ENCODE data around the gene STAB1. TPM values are rescaled to one million over a fixed set of nuclear protein-coding genes. Genes with fewer than 3 reads are reported as not detected.

The STAB1 gene
- total RNA-seq, 4 donors from 2014 or later: 5.3 to 21.1 (median 14.3) TPM

DNA sequence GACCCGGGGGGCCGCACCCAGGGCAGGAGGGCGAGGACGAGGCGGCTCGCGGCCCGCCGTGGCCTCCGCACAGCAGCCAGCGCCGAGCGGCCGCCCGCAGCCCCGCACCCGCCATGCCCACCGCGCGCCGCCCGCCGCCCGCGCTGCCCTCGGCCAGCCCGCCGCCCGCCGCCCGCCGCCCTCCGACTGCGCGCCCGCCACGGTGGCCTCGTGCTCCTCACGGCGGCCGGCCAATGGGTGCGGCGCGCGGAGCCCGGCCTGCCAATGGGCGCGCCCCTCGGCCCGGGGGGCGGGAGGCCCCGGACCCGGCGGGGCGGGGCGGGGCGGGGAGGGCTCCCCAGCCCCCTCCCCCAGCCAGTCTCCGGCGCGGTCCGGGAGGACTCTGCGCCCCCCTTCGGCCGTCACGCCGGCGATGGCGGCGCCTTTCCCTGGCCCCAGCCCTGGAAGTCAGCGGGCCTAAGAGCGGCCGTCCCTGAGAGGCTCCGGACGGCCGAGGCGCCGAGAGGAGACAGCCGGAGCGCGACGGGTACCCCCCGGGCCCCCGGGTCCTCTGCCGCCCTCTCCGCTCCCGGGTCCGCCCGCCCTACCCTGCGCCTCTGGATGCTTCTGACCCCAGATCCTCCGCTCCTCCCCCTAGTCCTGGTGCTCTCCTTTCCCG is 38.6 kb downstream of the STAB1 start, which contains the start of gene NT5DC2:
Gene NT5DC2, minus strand, starts transcription at position 235 of the 658 bp plus-strand sequence. Its CDS starts 120 bp downstream, at position 115.
- peak; percentile 74 for DNase-seq (ENCODE audit: low spot score in 2 of 2)
- H3K27ac ChIP-seq: peak within 1 kb of the TSS; percentile 71
- no CpG with 5 or more reads among the region's 91 CpGs for WGBS
- H3K27me3 ChIP-seq: no peaks in the 10 kb centered on the region
- H3K36me3 ChIP-seq: peaks cover 2% of the 10 kb centered on the region
- peak within 1 kb of the TSS; percentile 75 for H3K4me3 ChIP-seq
- TF ChIP-seq POLR2AphosphoS5 (IDR thresholded peaks at IDR 0.05): no peak
- TF ChIP-seq, protein P1, sequence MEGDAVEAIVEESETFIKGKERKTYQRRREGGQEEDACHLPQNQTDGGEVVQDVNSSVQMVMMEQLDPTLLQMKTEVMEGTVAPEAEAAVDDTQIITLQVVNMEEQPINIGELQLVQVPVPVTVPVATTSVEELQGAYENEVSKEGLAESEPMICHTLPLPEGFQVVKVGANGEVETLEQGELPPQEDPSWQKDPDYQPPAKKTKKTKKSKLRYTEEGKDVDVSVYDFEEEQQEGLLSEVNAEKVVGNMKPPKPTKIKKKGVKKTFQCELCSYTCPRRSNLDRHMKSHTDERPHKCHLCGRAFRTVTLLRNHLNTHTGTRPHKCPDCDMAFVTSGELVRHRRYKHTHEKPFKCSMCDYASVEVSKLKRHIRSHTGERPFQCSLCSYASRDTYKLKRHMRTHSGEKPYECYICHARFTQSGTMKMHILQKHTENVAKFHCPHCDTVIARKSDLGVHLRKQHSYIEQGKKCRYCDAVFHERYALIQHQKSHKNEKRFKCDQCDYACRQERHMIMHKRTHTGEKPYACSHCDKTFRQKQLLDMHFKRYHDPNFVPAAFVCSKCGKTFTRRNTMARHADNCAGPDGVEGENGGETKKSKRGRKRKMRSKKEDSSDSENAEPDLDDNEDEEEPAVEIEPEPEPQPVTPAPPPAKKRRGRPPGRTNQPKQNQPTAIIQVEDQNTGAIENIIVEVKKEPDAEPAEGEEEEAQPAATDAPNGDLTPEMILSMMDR (IDR thresholded peaks at IDR 0.05): no peak
- TF ChIP-seq EP300 (IDR thresholded peaks at IDR 0.05): no peak
- TF ChIP-seq POLR2A (IDR thresholded peaks at IDR 0.05): no peak
- H3K4me1 ChIP-seq: peaks cover 83% of the 10 kb centered on the region
- no peaks in the 10 kb centered on the region for H3K9me3 ChIP-seq

DNA sequence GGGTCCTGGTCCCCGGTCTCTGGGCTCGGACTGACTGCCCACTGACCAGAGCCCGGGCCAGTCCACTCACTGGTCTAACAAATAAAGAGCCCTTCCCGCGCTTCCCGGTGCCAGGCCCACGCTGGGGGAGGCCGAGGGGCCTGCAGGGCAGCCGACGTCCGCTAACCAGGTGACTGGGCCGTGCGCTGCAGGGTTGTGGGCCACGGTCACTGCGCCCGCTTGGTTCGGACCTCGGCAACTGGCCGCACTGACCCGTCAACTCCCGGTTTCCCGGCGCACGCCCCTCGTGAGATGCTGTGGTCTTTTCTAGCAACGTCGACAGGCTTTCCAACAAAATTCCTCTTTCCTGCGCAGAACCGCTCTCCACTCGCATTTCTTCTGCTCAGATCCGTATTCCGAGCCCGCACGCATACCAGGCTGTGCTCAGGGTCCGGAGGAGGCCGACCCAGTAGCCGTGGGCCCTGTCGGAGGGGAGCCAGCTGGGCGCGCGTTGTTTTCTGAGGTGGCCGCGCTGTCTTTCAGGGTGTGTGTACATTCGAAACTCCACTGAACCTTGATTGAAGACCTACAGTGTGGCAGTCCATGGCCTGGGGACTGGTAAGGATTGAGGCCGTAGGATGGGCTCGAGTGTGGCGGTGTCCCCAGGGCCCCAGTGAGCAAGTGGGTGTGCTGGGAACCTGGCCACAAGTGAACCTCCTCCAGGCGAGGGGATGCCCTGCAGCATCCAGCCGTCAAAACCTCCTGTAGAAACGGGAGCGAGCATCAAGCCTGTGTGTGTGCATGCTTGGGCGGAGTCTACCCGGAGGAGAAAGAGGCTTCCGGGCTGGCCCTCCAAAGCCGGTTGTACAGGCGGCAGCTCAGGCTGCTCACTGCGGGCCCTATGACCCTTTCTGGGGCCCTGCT is 39.4 kb downstream of the STAB1 start:
- Histone ChIP-seq H3K27me3 (no peaks in the 10 kb centered on the region), H3K27ac (peak overlapping the region; percentile 71), H3K36me3 (no peaks in the 10 kb centered on the region), H3K4me3 (peak overlapping the region; percentile 75), H3K4me1 (peaks cover 89% of the 10 kb centered on the region), H3K9me3 (no peaks in the 10 kb centered on the region)
- no peak for TF ChIP-seq POLR2A (IDR thresholded peaks at IDR 0.05)
- TF ChIP-seq POLR2AphosphoS5 (IDR thresholded peaks at IDR 0.05): no peak
- TF ChIP-seq, protein P1 (IDR thresholded peaks at IDR 0.05): no peak
- no peak for TF ChIP-seq EP300 (IDR thresholded peaks at IDR 0.05)
- 23% methylated on average over 41 of the region's 57 CpGs for WGBS
- DNase-seq (ENCODE audit: low spot score in 2 of 2): peak; percentile 68 to 81

DNA sequence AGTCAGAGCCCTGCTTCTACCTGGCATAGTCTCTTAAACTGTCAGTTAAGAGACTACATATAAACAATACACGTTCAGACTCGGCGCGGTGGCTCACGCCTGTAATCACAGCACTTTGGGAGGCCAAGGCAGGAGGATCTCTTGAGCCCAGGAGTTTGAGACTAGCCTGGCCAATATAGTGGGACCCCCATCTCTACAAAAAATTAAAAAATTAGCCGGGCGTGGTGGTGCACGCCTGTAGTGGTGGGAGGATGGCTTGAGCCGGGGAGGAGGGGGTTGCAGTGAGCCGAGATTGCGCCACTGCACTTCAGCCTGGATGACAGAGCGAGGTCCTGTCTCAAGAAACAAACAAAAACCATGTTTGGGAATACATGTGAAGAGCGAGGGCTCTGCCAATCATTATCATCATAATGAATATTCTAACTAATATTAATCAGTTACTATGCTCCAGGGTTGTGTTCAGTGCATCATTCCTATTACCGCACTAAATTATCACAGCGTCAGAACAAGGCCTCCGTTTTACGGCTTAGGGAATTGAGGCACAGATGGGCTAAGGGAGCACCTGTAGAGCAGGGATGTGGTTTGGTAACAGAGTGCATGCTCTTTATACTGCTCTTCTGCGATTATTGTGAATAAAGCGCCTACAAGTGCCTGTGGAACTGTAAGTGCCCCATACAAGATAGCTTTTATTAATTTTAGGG is 40.4 kb downstream of the STAB1 start:
- Histone ChIP-seq H3K27me3 (no peaks in the 10 kb centered on the region), H3K9me3 (no peaks in the 10 kb centered on the region), H3K36me3 (no peaks in the 10 kb centered on the region), H3K4me3 (peak overlapping the region; percentile 74), H3K27ac (no peak overlapping the region), H3K4me1 (peaks cover 88% of the 10 kb centered on the region)
- no peak for DNase-seq (ENCODE audit: low spot score in 2 of 2)
- 86% methylated on average over 19 of the region's 19 CpGs for WGBS
- TF ChIP-seq POLR2A (IDR thresholded peaks at IDR 0.05): no peak
- TF ChIP-seq, protein P1 (IDR thresholded peaks at IDR 0.05): no peak
- no peak for TF ChIP-seq EP300 (IDR thresholded peaks at IDR 0.05)

DNA sequence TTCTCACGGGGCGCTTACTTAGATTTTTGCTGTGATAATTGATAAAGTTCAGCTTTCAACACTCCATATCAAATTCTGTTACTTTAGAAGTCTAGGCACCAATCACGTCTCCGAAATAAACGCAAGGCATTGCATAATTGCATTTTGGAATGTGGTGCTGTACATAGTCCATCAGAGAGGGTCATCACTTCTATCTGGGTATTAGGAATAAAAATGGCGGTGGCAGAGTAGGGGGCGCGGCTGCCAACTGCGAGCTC is 40.9 kb downstream of the STAB1 start:
- Histone ChIP-seq H3K4me3 (peak overlapping the region; percentile 74), H3K27me3 (no peaks in the 10 kb centered on the region), H3K4me1 (peaks cover 85% of the 10 kb centered on the region), H3K9me3 (no peaks in the 10 kb centered on the region), H3K27ac (no peak overlapping the region), H3K36me3 (no peaks in the 10 kb centered on the region)
- DNase-seq (ENCODE audit: low spot score in 2 of 2): no peak
- TF ChIP-seq POLR2A (IDR thresholded peaks at IDR 0.05) (no peak), POLR2AphosphoS5 (IDR thresholded peaks at IDR 0.05) (no peak), EP300 (IDR thresholded peaks at IDR 0.05) (no peak)
- 16% methylated on average over 9 of the region's 9 CpGs for WGBS

DNA sequence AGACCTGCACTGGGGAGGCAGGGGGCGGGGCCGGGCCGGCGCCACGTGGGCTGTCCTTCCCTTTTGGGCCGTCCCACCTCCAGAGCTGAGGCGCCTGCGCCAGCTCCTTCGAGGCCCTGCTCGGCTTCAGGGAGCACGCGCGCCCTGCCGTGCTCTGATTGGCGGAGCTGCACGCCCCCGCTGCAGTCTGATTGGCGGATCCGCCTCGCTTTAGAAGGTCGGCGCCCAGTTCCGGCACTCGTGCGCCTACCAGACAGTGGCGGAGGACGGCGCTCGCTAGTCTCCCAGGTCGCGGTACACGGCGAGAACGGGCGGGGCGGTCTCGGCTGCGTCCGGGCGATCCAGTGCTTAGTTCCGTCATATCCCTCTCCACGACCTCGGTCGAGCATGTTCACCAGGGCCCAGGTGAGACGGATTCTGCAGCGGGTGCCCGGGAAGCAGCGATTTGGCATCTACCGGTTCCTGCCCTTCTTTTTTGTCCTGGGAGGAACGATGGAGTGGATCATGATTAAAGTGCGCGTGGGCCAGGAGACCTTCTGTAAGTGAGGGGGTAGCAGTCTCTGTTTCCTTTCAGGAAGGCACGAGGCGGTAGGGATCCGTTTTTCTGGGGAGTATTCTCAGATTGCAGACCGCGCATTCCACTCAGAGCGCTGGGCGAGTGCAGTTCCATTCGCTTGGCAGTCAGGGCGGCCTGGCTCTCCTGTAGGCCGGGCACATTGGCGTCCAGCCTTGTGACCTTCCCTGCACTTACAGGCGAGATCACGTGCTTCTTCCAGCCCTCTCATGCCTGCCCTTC is 41.4 kb downstream of the STAB1 start, which contains the start of gene UQCC5:
Gene UQCC5, plus strand, starts transcription at position 237 of the 796 bp plus-strand sequence. Its CDS starts 151 bp downstream, at position 388.
- WGBS: 0% methylated on average over 8 of the region's 65 CpGs
- Histone ChIP-seq H3K4me3 (peak within 1 kb of the TSS; percentile 74), H3K27me3 (no peaks in the 10 kb centered on the region), H3K4me1 (peaks cover 80% of the 10 kb centered on the region), H3K27ac (peak within 1 kb of the TSS; percentile 92), H3K9me3 (no peaks in the 10 kb centered on the region), H3K36me3 (no peaks in the 10 kb centered on the region)
- peak; percentile 98 for DNase-seq (ENCODE audit: low spot score in 2 of 2)
- TF ChIP-seq POLR2A (IDR thresholded peaks at IDR 0.05) (peak; percentile 73 to 88), POLR2AphosphoS5 (IDR thresholded peaks at IDR 0.05) (peak; percentile 83 to 95 (median 85)), EP300 (IDR thresholded peaks at IDR 0.05) (no peak)
- TF ChIP-seq, protein P1 (IDR thresholded peaks at IDR 0.05): no peak
